Activated naive CD8-positive, alpha-beta T cell treated with anti-CD3 and anti-CD28 coated beads, Interleukin-2, amount 50 U/mL, for 16 hours (primary cell): ENCODE measurements around the gene MBD3L3.
"Not testable (repeated sequence)": the region's sequence is repeated elsewhere in the genome, so short reads cannot be mapped to it uniquely, and the experiment has no call there.

Experiments
- DNase-seq: peaks from one replicate; pipeline ENCODE4 v3.0.0-alpha.2; 2020; ENCODE audit warnings: low read depth, low spot score

The MBD3L3 gene

GRCh38 chr19:7058576-7058975 lies at the start of gene MBD3L3:
TSS of gene MBD3L3 (minus strand) at chr19:7058676. CDS start at chr19:7058605, 71 bp downstream.
- DNase-seq: not testable (repeated sequence)

DNA sequence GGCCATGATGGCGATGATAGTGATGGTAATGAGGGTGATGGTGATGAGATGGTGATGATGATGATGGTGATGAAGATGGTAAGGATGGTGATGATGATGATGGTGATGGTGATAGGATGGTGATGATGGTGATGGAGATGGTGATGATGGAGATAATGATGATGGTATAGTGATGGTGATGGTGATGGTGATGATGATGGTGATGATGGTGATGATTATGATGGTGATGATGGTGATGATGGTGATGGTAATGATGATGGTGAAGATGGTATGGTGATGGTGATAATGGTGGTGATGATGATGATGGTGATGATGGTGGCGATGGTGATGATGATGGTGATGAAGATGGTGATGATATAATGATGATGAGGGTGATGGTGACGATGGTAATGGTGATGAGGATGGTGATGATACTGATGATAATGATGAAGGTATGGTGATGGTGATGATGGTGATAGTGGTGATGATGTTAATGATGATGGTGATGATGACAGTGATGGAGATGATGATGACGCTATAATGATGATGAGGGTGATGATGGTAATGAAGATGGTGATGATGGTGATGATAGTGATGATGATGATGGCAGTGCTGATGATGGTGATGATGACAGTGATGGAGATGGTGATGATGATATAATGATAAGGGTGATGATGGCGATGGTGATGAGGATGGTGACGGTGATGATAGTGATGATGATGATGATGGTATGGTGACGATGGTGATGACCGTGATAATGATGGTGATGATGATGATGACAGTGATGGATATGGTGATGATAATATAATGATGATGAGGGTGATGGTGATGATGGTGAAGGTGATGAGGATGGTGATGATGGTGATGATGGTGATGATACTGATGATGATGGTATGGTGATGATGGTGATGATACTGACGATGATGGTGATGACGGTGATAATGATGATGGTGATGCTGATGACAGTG lies 48.5 kb upstream of the MBD3L3 start:
- no peak for DNase-seq

DNA sequence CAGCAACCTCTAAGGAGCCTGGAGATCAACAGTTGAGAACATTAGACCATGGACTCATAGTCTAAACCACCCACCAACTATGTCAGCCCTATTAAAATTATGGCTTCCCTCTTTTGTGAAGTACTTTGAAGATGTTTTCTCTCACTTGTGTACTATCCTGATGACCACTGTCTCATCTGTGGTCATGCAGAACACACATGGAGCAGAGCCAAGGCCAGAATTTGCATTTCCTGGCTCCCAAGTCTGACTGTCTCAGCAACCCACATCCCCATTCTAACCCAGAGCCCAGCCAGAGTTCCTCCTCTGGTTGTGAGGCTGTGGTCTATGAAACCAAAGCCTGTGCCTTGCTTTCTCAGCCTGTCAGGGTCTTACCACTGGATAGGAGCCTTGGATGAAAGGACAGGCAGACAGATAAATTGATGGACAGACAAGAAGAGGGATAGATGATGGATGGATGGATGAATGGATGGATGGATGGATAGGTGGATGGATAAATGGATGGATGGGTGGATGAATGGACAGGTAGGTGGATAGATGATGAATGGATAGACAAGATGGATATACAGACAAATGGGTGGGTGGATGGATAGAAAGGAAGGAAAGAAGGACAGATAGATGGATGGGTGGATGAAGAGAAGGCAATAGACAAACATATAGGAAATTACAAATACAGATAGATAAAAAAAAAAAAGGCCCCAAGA lies 46.4 kb upstream of the MBD3L3 start:
- DNase-seq: no peak

DNA sequence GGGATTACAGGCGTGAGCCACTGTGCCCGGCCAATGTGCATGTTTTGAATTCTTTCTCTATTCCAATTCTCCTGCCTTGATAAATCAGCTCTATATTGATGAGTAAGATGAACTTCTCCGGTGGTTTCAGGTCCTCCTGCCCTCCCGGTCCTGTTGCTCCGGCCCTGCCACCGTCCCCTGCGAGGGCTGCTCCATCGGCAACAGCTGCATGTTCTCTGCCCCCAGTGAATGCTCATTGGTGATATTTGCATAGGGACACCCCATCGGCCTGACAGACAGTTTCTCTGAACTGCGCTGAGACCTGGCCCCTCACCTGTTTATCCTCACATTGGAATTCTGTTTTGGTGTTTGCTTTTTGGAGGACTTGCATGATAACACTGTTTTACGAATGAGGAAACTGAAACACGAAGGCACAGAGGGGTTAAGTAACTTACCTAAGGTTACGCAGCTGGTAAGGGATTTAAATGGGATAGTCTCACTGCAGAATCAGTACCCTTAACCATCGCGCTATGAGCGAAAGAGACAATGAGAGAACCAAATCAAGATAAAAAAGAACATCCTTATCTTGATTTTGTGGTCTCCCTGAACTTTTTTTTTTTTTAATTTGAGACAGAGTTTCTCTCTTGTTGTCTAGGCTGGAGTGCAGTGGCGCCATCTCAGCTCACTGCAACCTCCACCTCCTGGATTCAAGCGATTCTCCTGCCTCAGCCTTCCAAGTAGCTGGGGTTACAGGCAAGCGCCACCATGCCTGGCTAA lies 43.2 kb upstream of the MBD3L3 start:
- DNase-seq: no peak

- peak; percentile 55 for DNase-seq
These were observed 41.1 kb upstream of the MBD3L3 start for GRCh38 chr19:7099597-7099921.

- peak; percentile 66 for DNase-seq
These were observed 40.5 kb upstream of the MBD3L3 start for GRCh38 chr19:7098701-7099596.

DNA sequence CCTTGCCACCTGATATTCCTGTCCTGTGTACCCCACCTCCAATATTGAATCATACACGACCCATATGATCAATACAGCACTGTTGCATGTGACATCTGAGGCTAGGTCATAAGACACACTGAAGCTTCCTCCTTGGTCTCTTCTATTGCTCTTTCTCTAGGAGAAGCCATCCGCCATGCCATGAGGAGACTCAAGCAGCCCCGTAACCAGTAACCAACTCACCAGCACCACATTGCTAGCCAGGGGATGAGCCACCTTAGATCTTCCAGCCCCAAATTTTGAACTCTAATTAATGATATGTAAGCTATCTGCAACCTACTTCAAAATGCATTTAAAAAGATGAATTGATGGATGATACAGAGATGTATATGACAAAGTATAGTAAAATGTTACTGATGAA lies 39.6 kb upstream of the MBD3L3 start:
- DNase-seq: no peak

- no peak for DNase-seq
These were observed 30.5 kb upstream of the MBD3L3 start for GRCh38 chr19:7088999-7089398.

- DNase-seq: no peak
These were observed 24.8 kb upstream of the MBD3L3 start for GRCh38 chr19:7083076-7083956.

DNA sequence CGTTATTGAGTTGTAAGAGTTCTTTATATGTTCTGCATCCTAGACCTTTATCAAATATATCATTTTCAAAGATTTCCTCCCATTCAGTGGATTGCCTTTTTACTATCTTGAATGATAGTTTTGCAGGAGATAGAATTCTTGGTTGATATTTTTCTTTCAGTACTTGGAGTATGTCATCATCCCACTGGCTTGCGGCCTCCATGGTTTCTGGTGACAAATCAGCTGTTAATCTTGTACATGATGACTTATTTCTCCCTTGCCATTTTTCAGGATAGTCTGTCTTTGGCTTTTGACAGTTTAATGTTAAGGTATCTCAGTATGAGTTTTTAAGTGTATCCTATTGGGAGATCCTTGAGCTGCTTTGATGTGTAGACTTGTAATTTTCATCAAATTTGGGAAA lies 19.5 kb upstream of the MBD3L3 start:
- no peak for DNase-seq

- DNase-seq: no peak
These were observed 17.7 kb upstream of the MBD3L3 start for GRCh38 chr19:7076151-7076550.

DNA sequence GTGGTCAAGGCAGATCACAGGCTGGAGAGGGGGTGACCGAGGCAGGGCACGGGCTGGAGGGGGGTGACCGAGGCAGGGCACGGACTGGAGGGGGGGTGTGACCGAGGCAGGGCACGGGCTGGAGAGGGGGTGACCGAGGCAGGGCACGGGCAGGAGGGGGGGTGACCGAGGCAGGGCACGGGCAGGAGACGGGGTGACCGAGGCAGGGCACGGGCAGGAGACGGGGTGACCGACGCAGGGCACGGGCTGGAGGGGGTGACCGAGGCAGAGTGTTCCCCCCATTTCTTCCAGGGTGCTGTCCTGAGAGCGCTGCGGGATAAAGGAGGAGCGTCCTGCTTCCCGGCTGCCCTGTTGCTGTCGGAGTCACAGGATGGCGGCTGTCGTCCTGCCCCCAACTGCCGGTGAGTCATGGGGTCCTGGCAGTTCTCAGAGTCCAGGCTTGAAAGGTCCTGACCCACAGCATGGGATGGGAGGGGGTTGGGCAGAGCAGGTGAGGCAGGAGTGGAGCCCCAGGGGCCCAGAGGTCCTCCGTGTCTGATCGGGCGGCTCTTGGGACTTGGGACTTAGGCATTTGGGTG lies 16.3 kb upstream of the MBD3L3 start:
- DNase-seq: no peak

DNA sequence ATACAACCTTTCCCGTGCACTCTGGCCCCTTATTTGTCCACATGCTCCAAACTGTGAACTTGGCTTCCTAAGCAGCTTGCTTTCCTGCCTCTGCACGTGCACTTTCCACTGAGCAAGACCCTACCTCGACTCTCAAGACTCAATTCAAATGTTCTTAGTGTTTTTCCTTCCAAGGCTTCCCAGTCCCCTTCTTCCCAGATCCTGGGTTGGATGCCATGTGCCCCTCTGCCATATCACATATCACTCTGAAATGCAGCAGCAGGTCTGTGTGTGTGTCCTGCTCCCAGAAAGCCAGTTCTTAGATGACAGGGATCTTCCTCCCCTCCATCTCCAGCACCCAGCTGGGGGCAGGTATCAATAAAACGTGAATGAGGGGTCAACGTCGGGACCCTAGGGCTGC lies 14.1 kb upstream of the MBD3L3 start:
- DNase-seq: no peak

DNA sequence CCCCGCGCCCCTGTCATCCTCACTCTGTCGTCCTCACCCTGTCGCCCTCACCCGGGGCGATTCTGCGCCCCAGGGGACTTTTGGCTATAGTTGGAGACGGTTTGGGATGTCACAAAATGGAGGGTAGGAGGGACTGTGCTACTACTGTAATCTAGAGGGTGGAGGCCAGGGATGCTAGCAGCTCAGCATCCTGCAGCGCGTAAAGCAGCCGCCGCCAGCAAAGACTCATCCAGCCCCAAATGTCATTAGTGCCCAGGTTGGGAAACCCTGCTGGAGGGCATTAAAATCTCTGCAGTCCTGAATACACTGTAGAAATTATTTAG lies 11.4 kb upstream of the MBD3L3 start:
- DNase-seq: no peak

- DNase-seq: peak; percentile 98
These were observed 10.8 kb upstream of the MBD3L3 start, which contains the start of gene ZNF557 for GRCh38 chr19:7069042-7069903. TSS of gene ZNF557 (plus strand) at chr19:7069703. CDS start at chr19:7075075, 5,372 bp downstream.

DNA sequence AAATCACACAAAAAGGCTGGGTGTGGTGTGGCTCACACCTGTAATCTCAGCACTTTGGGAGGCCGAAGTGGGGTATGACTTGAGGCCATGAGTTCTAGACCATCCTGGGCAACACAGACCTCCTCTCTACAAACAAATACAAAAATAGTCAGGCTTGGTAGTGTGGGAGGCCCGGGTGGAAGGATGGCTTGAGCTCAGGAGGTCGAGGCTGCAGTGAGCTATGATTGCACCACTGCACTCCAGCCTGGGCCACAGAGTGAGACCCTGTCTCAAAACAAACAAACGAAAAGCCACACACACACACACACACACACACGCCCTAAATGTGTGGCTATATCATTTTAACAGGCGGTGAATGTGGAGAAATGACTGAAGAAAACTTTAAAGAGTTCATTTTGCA lies 10.1 kb upstream of the MBD3L3 start:
- no peak for DNase-seq

DNA sequence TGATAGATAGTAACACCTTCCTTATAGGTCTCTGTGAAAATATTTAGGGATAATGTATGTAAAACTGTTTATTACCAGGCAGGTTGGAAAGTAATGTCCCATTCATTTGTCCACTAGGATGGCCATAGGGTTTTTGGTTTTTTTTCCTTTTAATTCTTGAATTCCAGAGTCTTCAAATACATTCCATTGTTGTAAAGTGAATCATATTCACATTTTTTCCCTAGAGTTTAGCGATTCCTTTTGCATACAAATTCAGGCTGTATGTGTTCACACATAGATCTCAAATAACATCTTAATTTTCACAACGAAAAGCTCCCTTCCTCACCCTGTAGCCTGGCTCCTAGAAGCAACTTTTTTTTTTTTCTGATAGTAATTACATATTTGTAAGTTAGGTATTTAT lies 9.2 kb upstream of the MBD3L3 start:
- DNase-seq: no peak

DNA sequence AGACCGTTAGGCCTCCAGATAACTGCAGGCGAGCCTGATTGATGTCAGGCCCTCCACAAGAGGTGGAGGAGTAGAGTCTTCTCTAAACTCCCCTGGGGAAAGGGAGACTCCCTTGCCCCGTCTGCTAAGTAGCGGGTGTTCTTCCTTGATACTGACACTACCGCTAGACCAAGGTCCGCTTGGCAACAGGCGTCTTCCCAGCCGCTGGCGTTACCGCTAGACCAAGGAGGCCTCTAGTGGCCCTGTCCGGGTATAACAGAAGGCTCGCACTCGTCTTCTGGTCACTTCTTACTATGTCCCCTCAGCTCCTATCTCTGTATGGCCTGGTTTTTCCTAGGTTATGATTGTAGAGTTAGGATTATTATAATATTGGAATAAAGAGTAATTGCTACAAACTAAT lies 8.6 kb upstream of the MBD3L3 start:
- DNase-seq: not testable (repeated sequence)
